Prostate gland (tissue), 2 donors: Measurements from ENCODE around the gene ZNRF3.

Experiments
- POLR2AphosphoS5 ChIP-seq: sonication (generic); formaldehyde crosslinking; IDR thresholded peaks from one replicate; pipeline ENCODE4 v1.6.1; 2017; ENCODE audit warnings: antibody characterized with exemption
- TF ChIP-seq, protein P1 (sequence below), 4 experiments: fragments of 200-600 bp in 2 of 4; fragments of 450-650 bp in 2 of 4; sonication (generic) in 2 of 4; IDR thresholded peaks; 1 replicate in 3 of 4; 2 replicates in 1 of 4; pipeline ENCODE4 v1.5.1; 2016 to 2019; ENCODE audit warnings: antibody characterized with exemption in 4 of 4, mild to moderate bottlenecking in 2 of 4, moderate library complexity in 2 of 4

DNA sequence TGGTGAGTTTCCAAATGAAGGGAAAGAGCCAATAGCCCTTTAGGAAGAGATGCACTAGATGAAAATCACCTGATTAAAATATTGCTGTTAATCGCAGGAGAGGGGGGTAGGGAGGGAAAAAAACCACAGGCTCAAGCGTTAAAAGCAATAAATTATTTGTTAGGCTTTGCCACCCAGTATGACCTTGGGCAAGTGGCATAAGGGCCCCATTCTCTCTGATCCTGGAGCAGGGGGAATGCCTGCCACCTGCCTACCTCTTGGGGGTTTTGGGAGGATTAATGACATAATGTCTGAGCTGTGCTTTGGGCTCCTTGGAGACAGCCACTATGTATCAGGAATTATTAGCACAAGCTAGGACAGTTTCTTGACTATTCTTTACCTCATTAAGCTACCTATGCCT, 80.0 kb downstream of the ZNRF3 start:
- TF ChIP-seq, protein P1, sequence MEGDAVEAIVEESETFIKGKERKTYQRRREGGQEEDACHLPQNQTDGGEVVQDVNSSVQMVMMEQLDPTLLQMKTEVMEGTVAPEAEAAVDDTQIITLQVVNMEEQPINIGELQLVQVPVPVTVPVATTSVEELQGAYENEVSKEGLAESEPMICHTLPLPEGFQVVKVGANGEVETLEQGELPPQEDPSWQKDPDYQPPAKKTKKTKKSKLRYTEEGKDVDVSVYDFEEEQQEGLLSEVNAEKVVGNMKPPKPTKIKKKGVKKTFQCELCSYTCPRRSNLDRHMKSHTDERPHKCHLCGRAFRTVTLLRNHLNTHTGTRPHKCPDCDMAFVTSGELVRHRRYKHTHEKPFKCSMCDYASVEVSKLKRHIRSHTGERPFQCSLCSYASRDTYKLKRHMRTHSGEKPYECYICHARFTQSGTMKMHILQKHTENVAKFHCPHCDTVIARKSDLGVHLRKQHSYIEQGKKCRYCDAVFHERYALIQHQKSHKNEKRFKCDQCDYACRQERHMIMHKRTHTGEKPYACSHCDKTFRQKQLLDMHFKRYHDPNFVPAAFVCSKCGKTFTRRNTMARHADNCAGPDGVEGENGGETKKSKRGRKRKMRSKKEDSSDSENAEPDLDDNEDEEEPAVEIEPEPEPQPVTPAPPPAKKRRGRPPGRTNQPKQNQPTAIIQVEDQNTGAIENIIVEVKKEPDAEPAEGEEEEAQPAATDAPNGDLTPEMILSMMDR (IDR thresholded peaks at IDR 0.05) = no peak
- TF ChIP-seq POLR2AphosphoS5 = no peak
